ENCODE data around the gene CCDC192. TPM values are rescaled to one million over a fixed set of nuclear protein-coding genes. Genes with fewer than 3 reads are reported as not detected.
"Not testable (repeated sequence)": the region's sequence is repeated elsewhere in the genome, so short reads cannot be mapped to it uniquely, and the experiment has no call there.

CCDC192 gene
- total and polyA plus RNA-seq, 5 donors = 0.43 TPM; not detected in 4

- H3K4me1 ChIP-seq (ENCODE audit: control insufficient read depth, insufficient read depth, low read length) = no peaks in the 10 kb centered on the region
- no peaks in the 10 kb centered on the region for H3K27me3 ChIP-seq (ENCODE audit: control insufficient read depth, insufficient read depth)
- H3K27ac ChIP-seq (ENCODE audit: low read length) = no peak overlapping the region
- H3K9me3 ChIP-seq (ENCODE audit: control insufficient read depth, low read length) = no peaks in the 10 kb centered on the region
- intact Hi-C loops (cut with DNase I) = no loop called here
- DNase-seq = no peak
- 55% methylated on average over 6 of the region's 6 CpGs for WGBS
- no peak for ATAC-seq
- H3K4me3 ChIP-seq (ENCODE audit: low read length) = no peak overlapping the region
These were observed 2.9 kb upstream of the CCDC192 start for GRCh38 chr5:127700237-127700766.

DNA sequence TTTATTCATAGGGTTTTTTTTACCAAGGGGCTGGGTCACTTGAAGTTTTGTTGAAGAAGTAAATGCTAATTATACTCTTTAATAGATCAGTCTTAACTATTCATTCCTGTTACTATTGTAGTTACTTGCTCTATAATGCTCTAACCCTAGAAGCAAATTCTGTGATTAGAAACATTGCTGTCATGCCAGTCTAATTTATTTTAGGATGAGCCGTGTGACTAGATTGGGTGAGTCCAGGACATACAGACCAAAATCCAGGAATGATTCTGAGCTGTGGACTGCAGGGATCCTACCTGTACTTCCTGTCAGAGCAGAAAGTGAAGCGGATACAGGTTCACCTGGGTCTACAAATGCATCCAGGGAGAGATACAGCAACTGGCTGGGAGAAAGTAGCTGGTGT is 757 bp upstream of the CCDC192 start:
- intact Hi-C loops (cut with DNase I) = no loop called here
- WGBS = 80% methylated on average over 2 of the region's 2 CpGs
- no peaks in the 10 kb centered on the region for H3K9me3 ChIP-seq (ENCODE audit: control insufficient read depth, low read length)
- H3K4me1 ChIP-seq (ENCODE audit: control insufficient read depth, insufficient read depth, low read length) = no peaks in the 10 kb centered on the region
- H3K4me3 ChIP-seq (ENCODE audit: low read length) = no peak overlapping the region
- ATAC-seq (no peak), DNase-seq (no peak)
- peak overlapping the region; percentile 77 for H3K27ac ChIP-seq (ENCODE audit: low read length)
- H3K27me3 ChIP-seq (ENCODE audit: control insufficient read depth, insufficient read depth) = no peaks in the 10 kb centered on the region

GRCh38 chr5:127705120-127705892 is 2.1 kb downstream of the CCDC192 start:
- DNase-seq = no peak
- peak overlapping the region; percentile 81 for H3K27ac ChIP-seq (ENCODE audit: low read length)
- intact Hi-C loops (cut with DNase I) = no loop called here
- H3K27me3 ChIP-seq (ENCODE audit: control insufficient read depth, insufficient read depth) = no peaks in the 10 kb centered on the region
- H3K4me3 ChIP-seq (ENCODE audit: low read length) = no peak overlapping the region
- peaks cover 2% of the 10 kb centered on the region for H3K4me1 ChIP-seq (ENCODE audit: control insufficient read depth, insufficient read depth, low read length)
- no peaks in the 10 kb centered on the region for H3K9me3 ChIP-seq (ENCODE audit: control insufficient read depth, low read length)
- ATAC-seq = peak; percentile 71 to 75
- 43% methylated on average over 4 of the region's 4 CpGs for WGBS

- Histone ChIP-seq H3K4me1 (ENCODE audit: control insufficient read depth, insufficient read depth, low read length) (peaks cover 2% of the 10 kb centered on the region), H3K9me3 (ENCODE audit: control insufficient read depth, low read length) (no peaks in the 10 kb centered on the region), H3K4me3 (ENCODE audit: low read length) (no peak overlapping the region), H3K27ac (ENCODE audit: low read length) (no peak overlapping the region), H3K27me3 (ENCODE audit: control insufficient read depth, insufficient read depth) (no peaks in the 10 kb centered on the region)
- no peak for ATAC-seq
- no peak for DNase-seq
- intact Hi-C loops (cut with DNase I) = no loop called here
- WGBS = 47% methylated on average over 1 of the region's 1 CpG
These were observed 3.5 kb downstream of the CCDC192 start for GRCh38 chr5:127706691-127707090.

- WGBS = 31% methylated on average over 3 of the region's 3 CpGs
- ATAC-seq (peak in 1 of 2 donors; percentile 63), DNase-seq (no peak)
- Histone ChIP-seq H3K9me3 (ENCODE audit: control insufficient read depth, low read length) (no peaks in the 10 kb centered on the region), H3K4me3 (ENCODE audit: low read length) (no peak overlapping the region), H3K27ac (ENCODE audit: low read length) (no peak overlapping the region), H3K4me1 (ENCODE audit: control insufficient read depth, insufficient read depth, low read length) (peaks cover 2% of the 10 kb centered on the region), H3K27me3 (ENCODE audit: control insufficient read depth, insufficient read depth) (no peaks in the 10 kb centered on the region)
- intact Hi-C loops (cut with DNase I) = no loop called here
These were observed 4.0 kb downstream of the CCDC192 start for GRCh38 chr5:127707209-127707608.

- H3K27me3 ChIP-seq (ENCODE audit: control insufficient read depth, insufficient read depth); DNase-seq; H3K4me3 ChIP-seq (ENCODE audit: low read length); H3K4me1 ChIP-seq (ENCODE audit: control insufficient read depth, insufficient read depth, low read length); H3K9me3 ChIP-seq (ENCODE audit: control insufficient read depth, low read length); ATAC-seq; H3K27ac ChIP-seq (ENCODE audit: low read length); intact Hi-C loops (cut with DNase I): not testable (repeated sequence)
- WGBS = 69% methylated on average over 4 of the region's 4 CpGs
These were observed 9.9 kb downstream of the CCDC192 start for GRCh38 chr5:127713083-127713482.

DNA sequence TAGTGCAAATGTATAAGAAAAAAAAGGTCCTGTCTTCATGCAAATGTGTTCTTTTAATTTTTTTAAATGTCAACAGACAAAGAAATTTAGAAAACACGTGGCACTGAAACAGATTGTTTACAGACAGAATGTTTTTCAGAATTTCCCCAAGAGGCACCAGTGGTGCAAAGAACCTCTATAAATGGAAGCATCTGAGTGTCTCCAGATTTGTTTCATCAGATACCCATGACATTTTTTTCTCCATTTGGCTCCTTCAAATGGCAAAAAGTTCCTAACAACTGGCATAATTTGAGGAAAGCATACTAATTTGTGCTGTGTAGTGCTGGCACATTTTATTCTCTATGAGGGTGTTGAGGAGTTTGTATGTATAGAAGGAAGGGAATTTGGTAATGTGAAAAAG is 15.0 kb downstream of the CCDC192 start:
- Histone ChIP-seq H3K4me1 (ENCODE audit: control insufficient read depth, insufficient read depth, low read length) (no peaks in the 10 kb centered on the region), H3K9me3 (ENCODE audit: control insufficient read depth, low read length) (no peaks in the 10 kb centered on the region), H3K4me3 (ENCODE audit: low read length) (no peak overlapping the region), H3K27ac (ENCODE audit: low read length) (no peak overlapping the region), H3K27me3 (ENCODE audit: control insufficient read depth, insufficient read depth) (no peaks in the 10 kb centered on the region)
- ATAC-seq = no peak
- intact Hi-C loops (cut with DNase I) = no loop called here
- DNase-seq = no peak
- 63% methylated on average over 1 of the region's 1 CpG for WGBS

- Histone ChIP-seq H3K4me1 (ENCODE audit: control insufficient read depth, insufficient read depth, low read length) (no peaks in the 10 kb centered on the region), H3K27ac (ENCODE audit: low read length) (no peak overlapping the region), H3K9me3 (ENCODE audit: control insufficient read depth, low read length) (no peaks in the 10 kb centered on the region), H3K27me3 (ENCODE audit: control insufficient read depth, insufficient read depth) (no peaks in the 10 kb centered on the region), H3K4me3 (ENCODE audit: low read length) (no peak overlapping the region)
- DNase-seq = peak in 2 of 3 donors; percentile 34 to 63
- ATAC-seq = peak; percentile 72 to 73
- intact Hi-C loops (cut with DNase I) = no loop called here
- WGBS = 25% methylated on average over 2 of the region's 2 CpGs
These were observed 20.4 kb downstream of the CCDC192 start for GRCh38 chr5:127723571-127723970.

DNA sequence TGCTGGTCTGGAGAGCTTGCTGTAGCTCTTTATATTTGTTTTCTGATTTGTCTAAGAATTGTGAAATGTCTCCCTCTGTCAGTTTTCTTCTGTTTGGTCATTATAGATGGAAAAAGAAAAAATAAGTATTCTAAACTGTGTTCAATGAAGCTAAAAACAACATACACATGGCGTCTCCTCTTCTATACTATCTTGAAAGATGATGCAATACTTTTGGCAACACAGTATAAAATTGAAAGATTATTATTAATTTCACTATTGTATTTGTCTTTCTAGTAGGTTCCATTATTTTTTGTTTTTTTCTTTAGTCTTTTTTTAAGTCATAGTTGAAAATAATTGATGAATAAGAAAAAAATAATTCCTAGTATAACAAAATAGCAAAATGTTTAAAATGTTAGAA is 22.5 kb downstream of the CCDC192 start:
- DNase-seq (no peak), ATAC-seq (no peak)
- H3K4me1 ChIP-seq (ENCODE audit: control insufficient read depth, insufficient read depth, low read length) = no peaks in the 10 kb centered on the region
- H3K27me3 ChIP-seq (ENCODE audit: control insufficient read depth, insufficient read depth) = no peaks in the 10 kb centered on the region
- H3K27ac ChIP-seq (ENCODE audit: low read length) = no peak overlapping the region
- no peaks in the 10 kb centered on the region for H3K9me3 ChIP-seq (ENCODE audit: control insufficient read depth, low read length)
- intact Hi-C loops (cut with DNase I) = no loop called here
- H3K4me3 ChIP-seq (ENCODE audit: low read length) = no peak overlapping the region
- WGBS = 64% methylated on average over 1 of the region's 1 CpG

GRCh38 chr5:127732963-127733362 is 29.8 kb downstream of the CCDC192 start:
- intact Hi-C loops (cut with DNase I) = no loop called here
- ATAC-seq = no peak
- 77% methylated on average over 1 of the region's 1 CpG for WGBS

GRCh38 chr5:127739348-127739747 is 36.2 kb downstream of the CCDC192 start:
- H3K9me3 ChIP-seq (ENCODE audit: control insufficient read depth, low read length); H3K27me3 ChIP-seq (ENCODE audit: control insufficient read depth, insufficient read depth); H3K27ac ChIP-seq (ENCODE audit: low read length); intact Hi-C loops (cut with DNase I); H3K4me3 ChIP-seq (ENCODE audit: low read length); H3K4me1 ChIP-seq (ENCODE audit: control insufficient read depth, insufficient read depth, low read length); ATAC-seq: not testable (repeated sequence)
- WGBS = 76% methylated on average over 14 of the region's 14 CpGs
- DNase-seq = peak in 1 of 3 donors; percentile 50

More at GRCh38 chr5:127732963-127733362, 29.8 kb downstream of the CCDC192 start:
- Histone ChIP-seq H3K27ac (ENCODE audit: low read length) (no peak overlapping the region), H3K27me3 (ENCODE audit: control insufficient read depth, insufficient read depth) (no peaks in the 10 kb centered on the region), H3K4me1 (ENCODE audit: control insufficient read depth, insufficient read depth, low read length) (no peaks in the 10 kb centered on the region), H3K4me3 (ENCODE audit: low read length) (no peak overlapping the region), H3K9me3 (ENCODE audit: control insufficient read depth, low read length) (no peaks in the 10 kb centered on the region)
- DNase-seq = no peak
